Measurements from ENCODE around the gene PGF. TPM values are rescaled to one million over a fixed set of nuclear protein-coding genes. Genes with fewer than 3 reads are reported as not detected.

PGF gene
- total and polyA plus RNA-seq, 2 of the 13 experiments (the other 11 are each of a cell fraction or from before 2014, with no cell fraction given), result 10.7 to 27.5 TPM

GRCh38 chr14:74945852-74946658, 9.3 kb downstream of the PGF start:
- in situ Hi-C loops (cut with HindIII; ENCODE audit: extremely low pct_ligation_motif_present, low pct_unique_long_range_greater_than_20kb), result no loop called here
- intact Hi-C loops (cut with micrococcal nuclease; ENCODE audit: unreplicated experiment), result loop anchor here (1.0 to 2.0 kb wide), 2 partner anchors 77 to 142 kb away; no protein-coding TSS in a partner anchor
- no peaks in the 10 kb centered on the region for H3K9me3 ChIP-seq (ENCODE audit: low read length)
- ChIA-PET POLR2A (interaction anchor here (0.5 to 2.5 kb wide), 10 partner anchors 8 to 123 kb away, joined by 3 to 9 read pairs (median 6); partner anchors contain the start of genes DLST, MLH3, PGF and RPS6KL1), CTCF (ENCODE audit: low intra/inter-chr PET ratio, low total read pairs) (interaction anchor here (1.2 to 1.8 kb wide), 3 partner anchors 18 to 142 kb away, joined by 3 to 11 read pairs (median 8); no protein-coding TSS in a partner anchor)
- no peaks in the 10 kb centered on the region for H3K27me3 ChIP-seq (ENCODE audit: control insufficient read depth in 1 of 2, insufficient read depth in 2 of 2, low read length in 2 of 2)
- no peak overlapping the region for H3K4me3 ChIP-seq (replicated peaks in 1 of 3; ENCODE audit: insufficient read depth in 1 of 3, low read depth in 2 of 3, low read length in 3 of 3)
- H3K9ac ChIP-seq (ENCODE audit: insufficient read depth, low read depth, low read length), result no peak overlapping the region
- peak overlapping the region; percentile 33 for H3K4me2 ChIP-seq (ENCODE audit: low read depth, low read length)
- H3K27ac ChIP-seq (ENCODE audit: extremely low read length, insufficient read depth, low read length), result peak overlapping the region; percentile 66
- H2AFZ ChIP-seq (ENCODE audit: low read length), result no peak overlapping the region
- FAIRE-seq, result peak; percentile 73
- no peaks in the 10 kb centered on the region for H3K79me2 ChIP-seq (ENCODE audit: insufficient read depth, low read length)
- peak; percentile 84 for DNase-seq (ENCODE audit: low spot score)
- BruUV-seq (replicated peaks), result no TSS peak
- WGBS (ENCODE audit: low lambda C conversion rate), result 43% methylated on average over 13 of the region's 17 CpGs
- ATAC-seq, result peak; percentile 86
- peaks cover 36% of the 10 kb centered on the region for H3K4me1 ChIP-seq (ENCODE audit: insufficient read depth, low read length)
- H3K36me3 ChIP-seq (replicated peaks in 1 of 2; ENCODE audit: control insufficient read depth in 1 of 2, insufficient read depth in 2 of 2, low read length in 2 of 2), result peaks cover 14 to 45% of the 10 kb centered on the region in 2 experiments
- no peaks in the 10 kb centered on the region; the same call in 1 of the 2 replicates for H4K20me1 ChIP-seq (ENCODE audit: insufficient read depth, low read length)
- TF ChIP-seq ATRX (CRISPR knock-in tag; IDR thresholded peaks at IDR 0.05; ENCODE audit: borderline replicate concordance), result no peak
- no peak for TF ChIP-seq RNF2 (conservative IDR thresholded peaks at IDR 0.05; ENCODE audit: low read depth)
- TF ChIP-seq ZSCAN20 (CRISPR knock-in tag; IDR thresholded peaks at IDR 0.05; ENCODE audit: borderline replicate concordance), result no peak
- no peak for TF ChIP-seq ZNF709 (CRISPR knock-in tag; IDR thresholded peaks at IDR 0.05)
- TF ChIP-seq ZNF558 (CRISPR knock-in tag; IDR thresholded peaks at IDR 0.05; ENCODE audit: borderline replicate concordance), result no peak; the same call in 1 of the 2 replicates
- TF ChIP-seq REXO4 (CRISPR knock-in tag; IDR thresholded peaks at IDR 0.05; ENCODE audit: borderline replicate concordance), result no peak
- TF ChIP-seq ZNF557 (CRISPR knock-in tag; IDR thresholded peaks at IDR 0.05), result no peak
- no peak for TF ChIP-seq SP140L (CRISPR knock-in tag; IDR thresholded peaks at IDR 0.05; ENCODE audit: borderline replicate concordance)
- TF ChIP-seq YEATS4 (CRISPR knock-in tag; IDR thresholded peaks at IDR 0.05; ENCODE audit: borderline replicate concordance), result no peak; the same call in 1 of the 2 replicates
- no peak for TF ChIP-seq ZNF703 (CRISPR knock-in tag; IDR thresholded peaks at IDR 0.05; ENCODE audit: borderline replicate concordance)
- no peak for TF ChIP-seq DDIT3 (CRISPR knock-in tag; IDR thresholded peaks at IDR 0.05)
- peak; percentile 69; the same call in 1 of the 2 replicates for TF ChIP-seq KDM3A (CRISPR knock-in tag; IDR thresholded peaks at IDR 0.05; ENCODE audit: low read depth)
- no peak for TF ChIP-seq ZNF292 (CRISPR knock-in tag; IDR thresholded peaks at IDR 0.05; ENCODE audit: borderline replicate concordance, low read depth)
- TF ChIP-seq CERS6 (CRISPR knock-in tag; IDR thresholded peaks at IDR 0.05), result no peak
- no peak for TF ChIP-seq ISX (CRISPR knock-in tag; conservative IDR thresholded peaks at IDR 0.05)
- TF ChIP-seq PBX2 (CRISPR knock-in tag; IDR thresholded peaks at IDR 0.05), result no peak
- no peak for TF ChIP-seq CBX2 (IDR thresholded peaks at IDR 0.05; ENCODE audit: low read depth, low read length)
- TF ChIP-seq CBX2 (CRISPR knock-in tag; IDR thresholded peaks at IDR 0.05; ENCODE audit: low read depth), result no peak
